NT2/D1 (cell line): Measurements from ENCODE around the gene SHROOM2.

Source experiments
- SUZ12 ChIP-seq: IDR thresholded peaks from 2 replicates; pipeline ENCODE4 v1.6.1; 2011; ENCODE audit not compliant: insufficient read length, insufficient read depth; ENCODE audit errors: extremely low read depth
- YY1 ChIP-seq: IDR thresholded peaks from 2 replicates; pipeline ENCODE4 v1.6.1; 2011; ENCODE audit not compliant: insufficient read length, insufficient read depth
- ZNF274 ChIP-seq: IDR thresholded peaks from 2 replicates; pipeline ENCODE4 v1.6.1; 2011; ENCODE audit warnings: mild to moderate bottlenecking, low read depth, low read length

DNA sequence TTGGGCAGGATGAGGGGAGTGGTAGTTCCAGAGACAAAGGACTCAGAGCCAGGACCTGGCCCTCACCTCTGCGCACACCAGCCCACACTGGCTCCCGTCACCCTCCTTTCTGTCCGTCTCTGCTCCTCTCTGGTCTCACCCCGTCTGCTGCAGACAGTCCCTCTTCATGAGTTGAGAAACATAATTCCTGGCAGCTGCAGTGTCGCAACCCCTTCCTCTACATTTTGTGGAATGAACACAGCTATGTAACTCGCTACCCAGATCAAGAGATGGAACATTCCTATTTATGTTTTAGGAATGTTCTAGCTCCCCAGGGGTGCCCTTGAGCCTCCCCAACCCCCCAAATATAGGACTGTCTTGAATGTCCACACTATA, 59.3 kb downstream of the SHROOM2 start:
- TF ChIP-seq SUZ12 (no peak), YY1 (no peak), ZNF274 (no peak)
